ENCODE results near the gene RPP40.

The RPP40 gene

GRCh38 chr6:4967301-4968030 is 36.4 kb downstream of the RPP40 start:
- DNase-seq: no peak

- DNase-seq: no peak
Measured at GRCh38 chr6:4965562-4966389, 38.1 kb downstream of the RPP40 start.

- DNase-seq: no peak
Measured at GRCh38 chr6:4964675-4965561, 38.9 kb downstream of the RPP40 start.

GRCh38 chr6:4962905-4963304 is 40.9 kb downstream of the RPP40 start:
- no peak for DNase-seq

- DNase-seq: no peak
Measured at GRCh38 chr6:4961322-4962168, 42.3 kb downstream of the RPP40 start.

DNA sequence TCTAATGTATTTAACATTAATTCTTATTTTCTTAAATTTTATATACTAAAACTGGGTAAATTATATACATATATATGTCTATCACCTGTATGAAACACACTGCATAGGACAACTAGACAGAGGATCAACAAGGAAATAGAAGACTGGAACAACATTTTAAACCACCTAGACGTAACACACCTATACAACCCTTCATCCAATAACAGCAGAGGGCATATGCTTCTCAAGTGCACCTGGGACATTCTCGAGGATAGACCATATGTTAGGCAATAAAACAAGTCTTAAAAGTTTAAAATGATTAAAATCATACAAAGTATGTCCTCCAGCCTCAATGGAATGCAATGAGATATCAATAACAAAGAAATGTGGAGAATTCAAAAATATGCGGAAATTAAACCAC is 45.2 kb downstream of the RPP40 start:
- no peak for DNase-seq

- no peak for DNase-seq
Measured at GRCh38 chr6:4957521-4958231, 46.2 kb downstream of the RPP40 start.

DNA sequence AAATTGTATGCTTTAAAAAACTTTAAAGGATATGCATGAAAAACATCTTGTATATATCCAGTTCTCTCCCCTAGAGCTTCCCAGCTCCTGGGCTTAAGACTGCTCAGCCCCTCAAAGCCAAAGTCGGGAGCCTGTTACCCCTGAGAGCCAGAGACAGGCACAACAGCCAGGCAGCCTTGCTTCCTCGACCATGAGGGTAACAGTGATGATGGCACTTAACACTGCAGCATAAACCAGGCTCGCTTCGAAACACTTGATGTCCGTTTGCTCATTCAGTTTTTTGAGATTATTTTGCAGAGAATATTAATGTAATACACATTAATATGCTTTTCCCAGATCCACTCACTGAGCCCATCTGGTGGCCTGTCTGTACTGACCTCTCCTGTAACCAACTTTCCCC is 47.2 kb downstream of the RPP40 start:
- DNase-seq: no peak

DNA sequence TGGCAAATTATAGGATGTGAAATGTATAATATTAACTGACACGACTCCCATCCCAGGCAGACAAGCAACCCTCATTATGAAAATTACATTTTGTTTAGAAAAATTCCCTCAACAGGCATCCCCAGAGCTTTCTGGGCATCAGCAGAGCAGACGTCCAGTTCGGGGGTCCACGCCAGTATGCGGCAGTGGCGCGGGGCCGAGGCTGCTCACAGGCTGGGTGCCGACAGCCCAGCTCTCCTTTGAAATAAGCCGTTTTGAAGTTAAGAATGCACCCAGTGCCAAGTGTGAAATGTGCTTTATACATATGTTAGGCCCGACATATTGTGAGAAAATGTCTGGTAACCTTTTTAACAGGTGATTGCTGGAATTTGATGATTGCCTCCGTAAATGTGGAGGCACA is 50.4 kb downstream of the RPP40 start:
- no peak for DNase-seq

DNA sequence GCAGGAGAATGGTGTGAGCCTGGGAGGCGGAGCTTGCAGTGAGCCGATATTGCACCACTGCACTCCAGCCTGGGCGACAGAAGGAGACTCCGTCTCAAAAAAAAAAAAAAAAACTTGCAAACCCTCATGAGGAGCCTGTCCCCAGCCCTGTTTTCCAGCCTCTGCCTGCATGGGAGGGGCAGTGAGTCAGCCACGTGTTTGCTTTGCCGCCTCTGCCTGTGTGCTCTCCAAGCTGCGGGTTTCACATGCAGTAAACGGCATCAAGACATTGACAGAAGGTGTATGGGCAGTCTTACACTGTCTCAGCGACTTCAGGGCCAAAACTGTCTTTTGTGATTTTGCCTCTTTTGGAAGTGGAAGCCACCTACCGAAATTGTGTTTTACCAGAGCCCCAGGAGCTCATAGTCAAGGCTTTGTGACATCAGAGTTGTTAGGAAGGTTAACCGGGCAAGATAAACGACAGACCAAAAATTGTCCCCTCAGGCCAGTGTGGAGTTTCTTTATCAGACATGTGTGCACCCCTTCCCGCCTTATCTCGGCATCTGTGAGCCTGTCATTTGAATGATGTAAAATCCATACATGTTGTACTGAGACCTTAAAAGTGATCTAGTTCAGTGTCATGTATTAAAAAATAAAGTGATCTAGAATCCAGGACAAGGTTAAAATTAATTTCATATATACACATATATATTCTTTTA is 52.9 kb downstream of the RPP40 start:
- DNase-seq: no peak

DNA sequence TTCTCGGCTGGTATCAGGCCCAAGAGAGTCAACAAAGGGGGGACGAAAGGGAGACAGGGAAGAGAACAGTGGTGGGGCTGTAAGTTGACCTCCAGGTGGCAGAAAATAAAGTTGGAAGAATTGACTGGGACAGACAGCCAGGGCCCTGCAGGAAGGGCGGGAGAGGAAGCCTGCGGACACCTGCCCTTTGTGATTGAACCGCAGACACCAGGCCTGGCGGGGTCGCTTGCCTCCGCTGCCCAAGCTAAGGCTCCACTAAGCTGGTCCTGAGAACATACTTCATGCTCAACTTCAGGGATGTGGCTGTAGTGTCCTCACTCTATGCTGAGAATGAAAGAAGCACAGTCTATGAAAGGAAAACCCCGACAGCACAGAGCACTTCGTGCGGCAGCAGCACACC is 53.8 kb downstream of the RPP40 start:
- no peak for DNase-seq

- no peak for DNase-seq
Measured at GRCh38 chr6:4948781-4949450, 54.9 kb downstream of the RPP40 start.

DNA sequence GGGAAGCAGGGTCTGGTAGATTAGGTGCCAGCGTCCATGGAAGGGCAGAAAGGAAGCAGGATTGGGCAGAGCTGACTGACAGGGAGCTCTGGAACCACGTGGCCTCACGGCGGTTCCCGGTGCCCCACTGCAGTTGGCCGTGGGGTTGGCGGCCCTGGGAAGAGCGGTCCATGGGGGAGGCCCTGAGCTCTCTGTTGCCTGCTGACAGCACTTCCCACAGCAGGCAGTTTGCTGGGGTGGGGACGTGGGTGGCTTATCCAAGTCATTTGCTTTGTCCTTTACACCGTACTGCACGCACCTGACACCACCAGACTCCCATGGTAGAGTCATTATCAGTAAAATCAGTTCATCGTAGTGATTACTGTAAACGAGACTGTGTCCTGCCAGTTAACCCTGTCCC is 56.1 kb downstream of the RPP40 start:
- DNase-seq: no peak

- no peak for DNase-seq
Measured at GRCh38 chr6:4946521-4946920, 57.3 kb downstream of the RPP40 start.

Measured in stimulated activated CD4-positive, alpha-beta T cell treated with anti-CD3 and anti-CD28 coated beads, Interleukin-15, amount 100 ng/mL, for 24 hours (primary cell).